Ishikawa (cell line): ENCODE results near the gene RHO.

Experiments used
- CEBPB ChIP-seq: IDR thresholded peaks from 2 replicates; pipeline ENCODE4 v1.6.1; 2012
- CREB1 ChIP-seq: IDR thresholded peaks from 2 replicates; pipeline ENCODE4 v1.6.1; 2012; ENCODE audit warnings: low read depth
- EP300 ChIP-seq: IDR thresholded peaks from 2 replicates; pipeline ENCODE4 v1.6.1; 2012; ENCODE audit warnings: borderline replicate concordance
- FOXM1 ChIP-seq: IDR thresholded peaks from 2 replicates; pipeline ENCODE4 v1.6.1; 2012; ENCODE audit warnings: low read depth, borderline replicate concordance
- NFIC ChIP-seq: IDR thresholded peaks from 2 replicates; pipeline ENCODE4 v1.6.1; 2012
- RAD21 ChIP-seq: IDR thresholded peaks from 2 replicates; pipeline ENCODE4 v1.6.1; 2012; ENCODE audit warnings: low read depth
- TAF1 ChIP-seq: IDR thresholded peaks from 2 replicates; pipeline ENCODE4 v1.6.1; 2012; ENCODE audit warnings: low read depth, mild to moderate bottlenecking
- TCF12 ChIP-seq: IDR thresholded peaks from 2 replicates; pipeline ENCODE4 v1.6.1; 2012; ENCODE audit warnings: low read depth
- TEAD4 ChIP-seq: IDR thresholded peaks from 2 replicates; pipeline ENCODE4 v1.6.1; 2012
- YY1 ChIP-seq: IDR thresholded peaks from 2 replicates; pipeline ENCODE4 v1.6.1; 2012; ENCODE audit warnings: low read depth
- ZBTB7A ChIP-seq: IDR thresholded peaks from 2 replicates; pipeline ENCODE4 v1.6.1; 2012; ENCODE audit warnings: low read depth
- TF ChIP-seq, protein P1 (sequence below): IDR thresholded peaks from 2 replicates; pipeline ENCODE4 v1.6.1; 2012
- TF ChIP-seq, protein P2 (sequence below): IDR thresholded peaks from 2 replicates; pipeline ENCODE4 v1.6.1; 2012
- TF ChIP-seq, protein P3 (sequence below): IDR thresholded peaks from 2 replicates; pipeline ENCODE4 v1.6.1; 2012; ENCODE audit warnings: low read depth, mild to moderate bottlenecking

RHO gene

DNA sequence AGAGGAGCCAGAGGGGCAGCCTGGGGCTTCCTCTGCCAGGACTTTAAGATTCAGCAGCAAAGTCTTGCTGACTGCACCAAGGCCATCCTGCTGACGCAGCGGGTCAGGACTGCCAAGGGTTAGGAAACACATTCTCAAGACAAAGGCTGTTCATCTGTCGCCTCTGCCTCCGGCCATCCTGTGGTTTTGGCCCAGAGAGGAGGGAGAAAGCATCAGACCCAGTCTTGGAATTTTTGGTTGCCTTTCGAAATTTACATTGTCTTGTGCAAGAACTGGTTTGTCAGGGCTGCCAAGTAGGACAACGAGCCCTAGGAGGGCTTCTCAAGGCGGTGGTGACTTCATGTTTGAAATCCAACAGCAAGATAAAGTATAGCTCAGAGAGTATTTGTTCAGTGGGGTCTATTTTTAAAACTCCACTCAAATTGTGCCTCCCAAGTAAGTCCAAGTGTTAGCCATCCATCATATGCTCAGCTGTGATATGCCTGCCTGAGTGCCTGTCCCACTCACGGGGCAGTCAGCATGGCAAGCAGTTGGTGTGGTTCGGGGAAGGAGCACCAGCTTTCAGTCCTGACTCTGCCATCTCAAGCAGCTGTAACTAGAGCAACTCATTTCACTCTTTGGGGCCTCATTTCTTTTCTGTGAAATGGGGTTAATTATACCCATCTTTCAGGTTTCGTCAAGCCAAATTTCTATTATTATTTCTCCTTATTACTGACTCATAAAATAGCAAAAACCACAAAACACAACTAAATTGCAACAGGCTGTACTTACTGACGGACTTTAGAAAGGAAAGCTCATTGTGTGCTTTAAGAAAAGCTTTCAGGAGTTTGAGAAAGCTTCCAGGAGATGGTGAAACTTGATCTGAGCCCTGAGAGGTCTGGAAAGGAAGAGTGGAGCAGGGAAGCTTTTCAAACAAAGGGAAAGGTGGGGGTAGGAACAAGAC lies 42.4 kb upstream of the RHO start:
- no peak for TF ChIP-seq NFIC
- 0 out of 2 replicates have a peak, but pooled peaks have one; percentile 10 for TF ChIP-seq TEAD4
- no peak for TF ChIP-seq TAF1
- no peak for TF ChIP-seq TCF12
- TF ChIP-seq EP300 = no peak
- no peak for TF ChIP-seq RAD21
- TF ChIP-seq FOXM1 = no peak
- TF ChIP-seq, protein P1, sequence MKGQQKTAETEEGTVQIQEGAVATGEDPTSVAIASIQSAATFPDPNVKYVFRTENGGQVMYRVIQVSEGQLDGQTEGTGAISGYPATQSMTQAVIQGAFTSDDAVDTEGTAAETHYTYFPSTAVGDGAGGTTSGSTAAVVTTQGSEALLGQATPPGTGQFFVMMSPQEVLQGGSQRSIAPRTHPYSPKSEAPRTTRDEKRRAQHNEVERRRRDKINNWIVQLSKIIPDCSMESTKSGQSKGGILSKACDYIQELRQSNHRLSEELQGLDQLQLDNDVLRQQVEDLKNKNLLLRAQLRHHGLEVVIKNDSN = no peak
- TF ChIP-seq YY1 = no peak
- TF ChIP-seq, protein P2, sequence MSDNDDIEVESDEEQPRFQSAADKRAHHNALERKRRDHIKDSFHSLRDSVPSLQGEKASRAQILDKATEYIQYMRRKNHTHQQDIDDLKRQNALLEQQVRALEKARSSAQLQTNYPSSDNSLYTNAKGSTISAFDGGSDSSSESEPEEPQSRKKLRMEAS = no peak
- no peak for TF ChIP-seq CREB1
- TF ChIP-seq, protein P3, sequence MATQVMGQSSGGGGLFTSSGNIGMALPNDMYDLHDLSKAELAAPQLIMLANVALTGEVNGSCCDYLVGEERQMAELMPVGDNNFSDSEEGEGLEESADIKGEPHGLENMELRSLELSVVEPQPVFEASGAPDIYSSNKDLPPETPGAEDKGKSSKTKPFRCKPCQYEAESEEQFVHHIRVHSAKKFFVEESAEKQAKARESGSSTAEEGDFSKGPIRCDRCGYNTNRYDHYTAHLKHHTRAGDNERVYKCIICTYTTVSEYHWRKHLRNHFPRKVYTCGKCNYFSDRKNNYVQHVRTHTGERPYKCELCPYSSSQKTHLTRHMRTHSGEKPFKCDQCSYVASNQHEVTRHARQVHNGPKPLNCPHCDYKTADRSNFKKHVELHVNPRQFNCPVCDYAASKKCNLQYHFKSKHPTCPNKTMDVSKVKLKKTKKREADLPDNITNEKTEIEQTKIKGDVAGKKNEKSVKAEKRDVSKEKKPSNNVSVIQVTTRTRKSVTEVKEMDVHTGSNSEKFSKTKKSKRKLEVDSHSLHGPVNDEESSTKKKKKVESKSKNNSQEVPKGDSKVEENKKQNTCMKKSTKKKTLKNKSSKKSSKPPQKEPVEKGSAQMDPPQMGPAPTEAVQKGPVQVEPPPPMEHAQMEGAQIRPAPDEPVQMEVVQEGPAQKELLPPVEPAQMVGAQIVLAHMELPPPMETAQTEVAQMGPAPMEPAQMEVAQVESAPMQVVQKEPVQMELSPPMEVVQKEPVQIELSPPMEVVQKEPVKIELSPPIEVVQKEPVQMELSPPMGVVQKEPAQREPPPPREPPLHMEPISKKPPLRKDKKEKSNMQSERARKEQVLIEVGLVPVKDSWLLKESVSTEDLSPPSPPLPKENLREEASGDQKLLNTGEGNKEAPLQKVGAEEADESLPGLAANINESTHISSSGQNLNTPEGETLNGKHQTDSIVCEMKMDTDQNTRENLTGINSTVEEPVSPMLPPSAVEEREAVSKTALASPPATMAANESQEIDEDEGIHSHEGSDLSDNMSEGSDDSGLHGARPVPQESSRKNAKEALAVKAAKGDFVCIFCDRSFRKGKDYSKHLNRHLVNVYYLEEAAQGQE = no peak
- peak; percentile 78 for TF ChIP-seq CEBPB
- no peak for TF ChIP-seq ZBTB7A

DNA sequence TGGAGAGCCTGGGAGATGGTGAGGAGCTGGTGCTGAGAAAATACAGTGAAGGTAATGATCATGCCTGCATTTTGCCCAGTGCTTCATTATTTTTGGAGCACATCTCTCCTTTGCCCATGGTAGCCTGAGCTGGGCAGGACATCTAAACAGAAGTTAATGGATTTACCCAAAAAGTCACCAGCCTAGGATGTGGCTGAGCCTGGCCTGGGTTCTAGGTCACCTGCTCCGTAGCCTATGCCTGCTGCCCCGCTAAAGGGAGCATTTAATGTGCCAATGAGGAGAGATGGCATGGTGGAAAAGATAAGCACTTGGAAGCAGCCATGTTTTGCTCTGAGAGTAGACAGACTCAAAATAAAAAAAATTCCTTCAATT lies 41.8 kb upstream of the RHO start:
- TF ChIP-seq YY1 = no peak
- TF ChIP-seq, protein P1 = no peak
- TF ChIP-seq, protein P3 = no peak
- TF ChIP-seq TEAD4 = no peak
- TF ChIP-seq TCF12 = no peak
- TF ChIP-seq NFIC = no peak

DNA sequence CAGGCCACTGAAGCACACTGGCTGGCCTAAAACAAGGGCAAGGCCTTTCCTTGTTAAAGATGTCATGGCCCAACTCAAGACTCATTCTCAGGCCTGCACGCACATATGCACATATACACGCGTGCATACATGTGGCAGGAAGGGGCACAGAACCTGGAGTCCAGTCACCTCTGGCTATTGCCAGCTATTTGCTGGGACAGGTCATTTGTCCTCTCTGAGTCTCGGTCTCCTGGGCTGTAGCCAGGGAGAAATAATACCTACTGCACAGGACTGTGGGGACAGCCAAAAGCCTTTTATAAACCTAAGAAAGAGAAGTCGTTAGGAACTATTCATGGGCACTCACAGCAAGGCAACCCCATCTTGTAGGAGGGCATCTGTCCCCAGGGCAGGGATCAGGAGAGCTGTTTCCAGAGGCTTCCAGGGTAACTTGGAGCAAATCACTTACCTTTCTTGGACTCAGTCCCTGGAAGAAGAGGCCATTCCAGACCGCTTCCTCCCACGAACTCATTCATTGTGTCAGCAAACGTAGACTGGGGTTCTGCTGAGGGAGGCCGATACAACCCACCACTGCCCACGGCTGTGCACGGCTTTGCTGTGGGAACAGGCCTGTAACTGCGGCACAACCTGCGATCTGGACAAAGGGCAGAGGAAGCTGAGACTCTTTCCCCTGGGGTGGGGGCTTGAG lies 41.1 kb upstream of the RHO start:
- TF ChIP-seq CEBPB = no peak
- TF ChIP-seq YY1 = no peak
- no peak for TF ChIP-seq TEAD4
- TF ChIP-seq, protein P2 = no peak
- no peak for TF ChIP-seq NFIC
- TF ChIP-seq ZBTB7A = no peak

DNA sequence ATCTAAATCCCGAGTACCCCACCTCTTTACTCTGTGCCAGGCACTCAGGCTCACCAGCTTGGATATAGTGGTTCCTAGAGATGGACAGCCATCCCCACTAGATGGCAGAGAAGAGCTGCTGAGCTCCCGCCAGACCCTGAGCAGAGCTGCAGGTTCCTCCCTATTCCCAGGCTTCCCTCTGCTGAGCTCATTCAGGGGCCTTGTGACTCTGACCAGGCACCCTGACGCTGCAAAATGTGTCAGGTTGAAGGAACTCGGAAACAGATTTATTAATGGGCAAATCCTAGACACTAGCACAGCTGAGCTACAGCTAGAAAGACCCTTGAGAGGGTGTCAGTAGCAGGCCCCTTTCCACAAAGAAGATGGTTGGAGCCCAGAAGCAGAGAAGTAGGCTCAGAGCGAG lies 38.2 kb upstream of the RHO start:
- TF ChIP-seq, protein P1 = no peak
- peak; percentile 95 for TF ChIP-seq RAD21

DNA sequence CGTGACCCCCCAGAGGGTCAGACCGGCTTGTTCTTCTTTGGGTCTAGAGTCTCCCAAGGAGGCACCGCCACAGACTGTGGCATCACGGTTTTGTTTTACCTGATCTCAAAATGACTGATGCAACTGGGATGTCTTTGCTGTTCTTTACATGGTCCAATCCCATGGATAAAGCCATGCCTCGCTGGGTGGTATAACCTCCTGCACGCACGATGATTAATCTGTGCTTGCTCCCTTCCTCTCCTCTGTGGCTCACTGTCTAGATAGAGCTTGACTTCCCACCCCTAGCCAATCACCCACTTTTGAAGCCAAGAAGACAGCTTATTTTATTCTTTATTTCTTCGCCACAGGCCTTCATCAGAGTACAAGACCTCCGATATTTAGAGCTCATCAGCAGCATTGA lies 36.6 kb upstream of the RHO start:
- TF ChIP-seq, protein P2 = no peak
- TF ChIP-seq, protein P3 = no peak
- TF ChIP-seq EP300 (no peak), YY1 (no peak), TEAD4 (no peak), TCF12 (no peak)
- TF ChIP-seq, protein P1 = no peak
